NCI-H1105 (cell line): ENCODE measurements around the gene SLC34A1.
A peak's percentile ranks its signal among the peaks of the same experiment; 100 is the strongest.

Experiments used
- DNase-seq: peaks from one replicate; lab custom pipeline; 2025; lab: John Stamatoyannopoulos, UW

Gene SLC34A1

GRCh38 chr5:177446200-177447065 is 62.2 kb downstream of the SLC34A1 start, which contains the start of gene PRR7:
PRR7 (plus strand) TSS chr5:177446814; CDS start chr5:177455068, 8,254 bp downstream.
- DNase-seq, result no peak

GRCh38 chr5:177447066-177447610 is 62.9 kb downstream of the SLC34A1 start:
- peak; percentile 63 for DNase-seq

- DNase-seq, result no peak
Observed at GRCh38 chr5:177447611-177448243, 63.5 kb downstream of the SLC34A1 start.
